Mesodermal cell (in vitro differentiated cells): ENCODE results near the gene TDRD15.
"Not testable (repeated sequence)": the region's sequence is repeated elsewhere in the genome, so short reads cannot be mapped to it uniquely, and the experiment has no call there.

ENCODE experiments used
- H3K27ac ChIP-seq: 2 replicates; pipeline ENCODE4 v1.7.0; 2013; ENCODE audit warnings: mild to moderate bottlenecking, low read depth, low read length, moderate library complexity; ENCODE audit not compliant: severe bottlenecking
- H3K36me3 ChIP-seq: 2 replicates; pipeline ENCODE4 v1.7.1; 2013; ENCODE audit warnings: mild to moderate bottlenecking, low read length, moderate library complexity; ENCODE audit not compliant: control insufficient read depth, insufficient read depth
- H3K4me1 ChIP-seq: one replicate; pipeline ENCODE4 v1.7.1; 2013; ENCODE audit warnings: mild to moderate bottlenecking, low read length; ENCODE audit not compliant: insufficient read depth, control insufficient read depth, poor library complexity, severe bottlenecking
- H3K4me3 ChIP-seq: 2 replicates; pipeline ENCODE4 v1.7.0; 2013; ENCODE audit warnings: low read length, control low read depth, mild to moderate bottlenecking; ENCODE audit not compliant: insufficient read depth, poor library complexity, severe bottlenecking; ENCODE audit errors: extremely low read depth
- H3K9me3 ChIP-seq: 2 replicates; pipeline ENCODE4 v1.7.1; 2013; ENCODE audit warnings: mild to moderate bottlenecking, low read length, moderate library complexity; ENCODE audit not compliant: control insufficient read depth
- WGBS, 2 experiments: methylation state at CpG; one replicate each; pipeline ENCODE4 v1.1.5; 2013; ENCODE audit warnings: missing lambda C conversion rate in 2 of 2; ENCODE audit not compliant: insufficient coverage in 2 of 2; 5-methylcytosine and 5-hydroxymethylcytosine counted together

The TDRD15 gene

DNA sequence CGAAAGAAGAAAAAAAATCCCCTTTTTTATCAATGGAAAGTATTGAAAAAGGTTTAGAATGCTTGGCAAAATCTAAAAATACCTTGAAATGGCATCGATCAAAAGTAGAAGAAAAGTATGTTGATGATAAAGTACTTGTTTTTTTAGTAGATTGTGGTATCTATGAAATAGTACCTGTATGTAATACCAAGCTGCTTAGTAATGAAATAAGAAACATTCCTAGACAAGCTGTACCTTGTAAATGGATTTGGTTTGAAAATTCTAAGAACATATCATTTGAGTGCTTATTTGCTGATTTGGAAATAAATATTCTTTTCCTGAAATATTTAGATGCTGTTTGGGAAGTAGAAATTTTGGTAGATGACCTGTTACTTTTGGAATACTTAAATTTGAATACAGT lies 18.4 kb downstream of the TDRD15 start:
- whole genome bisulfite sequencing, 2 experiments = 86 to 100% methylated on average over 1 of the region's 2 CpGs
- H3K27ac ChIP-seq = no peak overlapping the region
- H3K36me3 ChIP-seq = no peaks in the 10 kb centered on the region
- H3K4me3 ChIP-seq = no peak overlapping the region
- no peaks in the 10 kb centered on the region for H3K4me1 ChIP-seq
- H3K9me3 ChIP-seq = no peaks in the 10 kb centered on the region

DNA sequence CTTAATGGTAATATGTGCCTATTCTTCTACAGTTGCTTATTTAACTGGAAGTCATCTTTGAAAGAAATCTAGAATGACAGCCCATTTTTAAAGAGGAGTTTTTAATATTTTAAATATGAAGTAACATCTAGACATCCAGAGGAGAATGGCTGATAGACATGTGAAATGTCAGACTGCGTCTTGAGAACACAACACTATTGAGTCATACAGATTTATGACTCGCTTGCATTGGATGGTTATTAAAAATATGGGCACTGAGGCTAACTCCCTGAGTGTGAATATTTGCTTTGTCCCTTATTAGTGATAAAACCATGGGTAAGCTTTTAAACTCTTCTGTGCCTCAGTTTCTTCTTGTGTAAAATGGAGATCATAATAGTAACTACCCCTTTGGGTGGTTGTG lies 22.9 kb downstream of the TDRD15 start:
- Histone ChIP-seq H3K4me1 (no peaks in the 10 kb centered on the region), H3K36me3 (no peaks in the 10 kb centered on the region), H3K27ac (no peak overlapping the region), H3K9me3 (no peaks in the 10 kb centered on the region), H3K4me3 (no peak overlapping the region)
- WGBS, 2 experiments = 100% methylated on average over 1 to 2 of the region's 2 CpGs

DNA sequence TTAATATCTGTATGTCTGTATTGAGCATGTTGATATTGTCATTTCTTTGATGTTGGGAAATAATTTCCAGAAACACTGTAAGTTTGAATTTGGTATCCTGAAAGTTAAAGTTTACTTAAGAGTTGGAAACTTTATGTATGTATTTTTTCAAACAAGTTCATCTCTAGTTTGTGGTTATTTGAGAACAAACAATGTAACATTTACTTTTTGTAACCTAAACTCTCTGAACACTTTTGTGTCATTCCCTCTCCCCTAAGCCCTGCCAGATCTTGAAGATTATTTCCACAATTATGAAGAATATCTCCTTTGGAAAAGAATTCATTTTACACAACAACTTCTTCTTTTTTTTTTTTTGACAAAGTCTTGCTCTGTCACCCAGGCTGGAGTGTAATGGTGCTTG lies 24.9 kb downstream of the TDRD15 start:
- Histone ChIP-seq H3K4me1 (no peaks in the 10 kb centered on the region), H3K9me3 (no peaks in the 10 kb centered on the region), H3K4me3 (no peak overlapping the region), H3K36me3 (no peaks in the 10 kb centered on the region), H3K27ac (no peak overlapping the region)

DNA sequence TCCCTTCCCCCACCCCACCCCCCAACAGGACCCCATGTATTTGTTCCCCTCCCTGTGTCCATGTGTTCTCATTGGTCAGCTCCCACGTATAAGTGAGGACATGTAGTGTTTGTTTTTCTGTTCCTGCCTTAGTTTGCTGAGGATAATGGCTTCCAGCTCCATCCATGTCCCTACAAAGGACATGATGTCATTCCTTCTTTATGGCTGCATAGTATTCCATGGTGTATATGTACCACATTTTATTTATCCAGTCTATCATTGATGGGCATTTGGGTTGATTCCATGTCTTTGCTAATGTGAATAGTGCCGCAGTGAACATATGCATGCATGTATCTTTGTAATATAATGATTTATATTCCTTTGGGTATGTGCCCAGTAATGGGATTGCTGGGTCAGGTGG lies 27.5 kb downstream of the TDRD15 start:
- H3K4me3 ChIP-seq, H3K9me3 ChIP-seq, H3K27ac ChIP-seq, H3K36me3 ChIP-seq, H3K4me1 ChIP-seq: not testable (repeated sequence)
- 20% methylated on average over 1 of the region's 2 CpGs; no CpG with 5 or more reads in 1 of the 2 experiments for WGBS, 2 experiments

DNA sequence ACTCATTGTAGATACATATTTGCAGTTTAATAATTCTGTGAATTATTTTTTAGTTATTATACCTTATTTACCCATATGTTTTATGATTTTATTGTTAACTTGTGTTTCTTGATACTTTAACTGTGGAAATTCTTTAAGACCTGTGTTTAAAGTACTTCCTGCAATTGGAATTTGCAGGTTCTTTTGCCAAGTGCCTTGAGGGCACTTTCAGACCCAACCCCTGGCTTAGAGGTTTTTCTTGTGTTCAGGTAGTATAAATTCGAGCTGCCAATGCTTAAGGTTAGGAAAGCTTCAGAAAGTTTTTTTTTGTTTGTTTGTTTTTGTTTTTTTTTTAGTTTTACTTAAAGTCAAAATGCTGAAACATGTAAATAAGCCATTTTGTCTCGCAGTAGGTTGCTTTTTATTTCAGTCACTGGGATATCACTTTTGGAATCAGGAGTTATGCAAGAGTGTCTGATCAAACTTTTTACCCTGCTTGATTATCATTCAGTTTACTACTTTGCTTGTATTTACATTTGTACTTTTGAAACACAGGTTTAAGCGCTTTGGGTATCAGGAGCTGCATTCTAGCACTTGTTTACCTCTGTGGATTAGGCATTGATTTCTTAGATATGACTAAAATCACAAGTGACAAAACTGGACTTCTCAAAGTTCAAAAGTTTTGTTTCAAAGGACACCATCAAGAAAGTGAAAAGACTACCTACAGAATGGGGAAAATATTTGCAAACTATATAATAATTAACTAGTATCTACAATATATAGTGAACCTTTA lies 31.8 kb downstream of the TDRD15 start:
- H3K27ac ChIP-seq = no peak overlapping the region
- H3K4me3 ChIP-seq = no peak overlapping the region
- 71% methylated on average over 2 of the region's 3 CpGs; no CpG with 5 or more reads in 1 of the 2 experiments for WGBS, 2 experiments
- H3K36me3 ChIP-seq = no peaks in the 10 kb centered on the region
- no peaks in the 10 kb centered on the region for H3K9me3 ChIP-seq
- no peaks in the 10 kb centered on the region for H3K4me1 ChIP-seq

DNA sequence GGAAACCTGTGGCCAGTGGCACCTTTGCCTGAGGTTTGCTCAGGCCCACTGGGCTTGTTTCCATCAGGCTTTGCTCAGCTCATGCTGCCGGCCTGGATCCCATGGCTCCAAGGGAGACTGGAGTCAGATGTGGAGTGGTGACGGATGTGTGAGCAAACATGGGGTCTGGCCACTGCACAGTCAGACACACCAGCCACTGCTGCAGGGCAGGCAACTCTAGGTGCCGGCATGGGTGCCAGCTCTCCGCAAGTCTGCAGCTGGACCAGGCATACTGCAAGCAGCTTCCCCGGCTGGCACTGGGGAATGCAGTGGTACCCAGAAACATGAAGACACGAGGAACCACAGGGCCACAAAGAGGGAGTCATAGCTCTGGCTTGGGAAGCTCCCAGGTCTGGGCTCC lies 37.4 kb downstream of the TDRD15 start:
- Histone ChIP-seq H3K36me3 (no peaks in the 10 kb centered on the region), H3K4me3 (no peak overlapping the region), H3K4me1 (no peaks in the 10 kb centered on the region), H3K27ac (no peak overlapping the region), H3K9me3 (no peaks in the 10 kb centered on the region)
- WGBS, 2 experiments = 90 to 96% methylated on average over 5 to 6 of the region's 6 CpGs

DNA sequence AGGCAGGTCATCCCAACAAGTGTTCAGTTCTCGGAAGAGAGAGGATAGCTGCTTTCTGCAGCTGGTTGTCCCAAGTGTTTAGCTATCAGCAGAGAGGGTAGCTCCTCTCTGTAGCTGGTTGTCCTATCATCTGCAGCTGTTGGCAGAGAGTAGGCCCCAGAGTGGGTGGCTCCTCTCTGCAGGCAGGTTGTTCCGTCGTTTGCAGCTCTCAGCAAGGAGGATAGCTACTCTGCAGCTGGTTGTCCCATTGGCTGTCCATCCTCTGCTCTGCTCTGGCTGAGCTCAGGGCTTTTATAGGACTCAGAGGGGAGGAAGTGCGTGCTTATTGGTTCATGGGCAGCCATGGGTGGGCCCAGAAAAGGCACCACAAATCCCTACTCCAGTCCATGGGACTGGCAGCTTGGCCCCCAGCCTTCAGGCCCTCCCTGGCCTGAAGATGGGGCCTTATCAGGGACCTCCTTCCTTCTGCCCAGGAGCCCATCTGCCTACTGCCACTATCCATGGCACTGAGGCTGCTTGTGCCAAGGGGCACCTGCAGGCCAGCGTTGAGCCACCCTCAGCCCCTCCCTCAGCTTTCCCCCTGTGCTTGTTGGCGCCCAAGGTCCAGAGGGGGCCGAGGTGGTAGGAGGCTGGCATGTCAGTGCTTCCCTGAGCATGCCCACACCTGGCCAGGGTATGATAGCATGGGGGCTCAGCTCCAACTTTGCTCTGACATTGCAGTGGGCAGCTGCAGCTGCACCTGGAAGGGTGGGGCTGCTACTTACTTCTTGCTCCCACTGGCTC lies 38.3 kb downstream of the TDRD15 start:
- no peak overlapping the region for H3K4me3 ChIP-seq
- no peak overlapping the region for H3K27ac ChIP-seq
- H3K4me1 ChIP-seq = no peaks in the 10 kb centered on the region
- H3K36me3 ChIP-seq = no peaks in the 10 kb centered on the region
- WGBS, 2 experiments = 88 to 91% methylated on average over 5 to 6 of the region's 7 CpGs
- no peaks in the 10 kb centered on the region for H3K9me3 ChIP-seq

DNA sequence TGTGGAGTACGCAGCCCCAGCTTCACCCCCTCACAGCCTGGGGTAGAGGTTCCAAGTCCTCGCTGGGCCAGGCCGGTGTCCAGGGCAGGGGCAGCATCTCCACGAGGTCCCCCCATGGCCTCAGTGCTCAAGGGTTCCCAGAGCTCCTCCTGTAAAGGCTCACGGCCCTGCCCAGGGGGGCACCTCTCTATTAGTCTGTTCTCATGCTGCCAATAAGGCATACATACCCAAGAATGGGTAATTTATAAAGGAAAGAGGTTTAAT lies 38.8 kb downstream of the TDRD15 start:
- 58 to 86% methylated on average over 4 to 5 of the region's 5 CpGs for WGBS, 2 experiments
- no peak overlapping the region for H3K4me3 ChIP-seq
- no peak overlapping the region for H3K27ac ChIP-seq
- no peaks in the 10 kb centered on the region for H3K4me1 ChIP-seq
- no peaks in the 10 kb centered on the region for H3K9me3 ChIP-seq
- no peaks in the 10 kb centered on the region for H3K36me3 ChIP-seq

DNA sequence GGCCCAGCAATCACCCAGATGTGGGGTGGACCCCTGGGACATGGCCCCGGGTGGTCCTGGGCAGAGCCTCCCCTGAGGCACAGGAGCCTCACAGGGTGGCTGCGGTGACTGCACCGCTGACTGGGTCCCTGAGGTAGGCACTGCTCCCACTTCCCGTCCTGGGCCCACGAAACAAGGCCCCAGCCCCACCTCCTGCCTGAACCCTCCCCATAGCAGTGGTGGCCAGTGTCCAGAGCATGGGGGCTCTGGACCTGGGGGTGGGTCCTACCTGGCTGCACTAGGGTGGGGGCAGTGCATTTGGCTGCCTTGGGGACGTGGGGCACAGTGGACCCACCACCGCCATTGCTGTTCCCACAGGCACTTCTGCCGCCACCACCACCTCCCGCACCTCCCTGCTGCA lies 39.4 kb downstream of the TDRD15 start:
- no peaks in the 10 kb centered on the region for H3K36me3 ChIP-seq
- H3K4me1 ChIP-seq = no peaks in the 10 kb centered on the region
- WGBS, 2 experiments = 91 to 95% methylated on average over 6 to 7 of the region's 9 CpGs
- H3K27ac ChIP-seq = no peak overlapping the region
- no peak overlapping the region for H3K4me3 ChIP-seq
- H3K9me3 ChIP-seq = no peaks in the 10 kb centered on the region

DNA sequence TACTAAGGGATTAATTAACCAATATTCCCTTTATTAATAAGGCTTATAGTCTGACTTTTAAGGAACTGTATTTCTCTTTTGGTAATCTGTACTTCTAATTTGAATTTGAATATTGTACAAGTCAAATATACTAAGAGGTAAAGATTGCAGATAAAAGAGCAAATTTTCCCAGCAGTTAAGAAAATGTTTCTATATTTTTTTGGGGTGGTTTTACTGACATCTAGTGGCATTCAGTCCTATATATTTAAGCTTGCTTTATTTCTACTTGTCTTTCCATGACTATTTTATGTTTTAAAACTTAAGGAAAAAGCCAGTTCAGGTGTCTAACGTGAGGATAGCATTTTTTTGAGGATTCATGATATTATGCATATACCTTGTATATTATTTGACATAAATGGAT lies 41.6 kb downstream of the TDRD15 start:
- H3K27ac ChIP-seq = no peak overlapping the region
- H3K4me3 ChIP-seq = no peak overlapping the region
- no peaks in the 10 kb centered on the region for H3K9me3 ChIP-seq
- no CpG with 5 or more reads among the region's 1 CpG for whole genome bisulfite sequencing, 2 experiments
- H3K36me3 ChIP-seq = no peaks in the 10 kb centered on the region
- no peaks in the 10 kb centered on the region for H3K4me1 ChIP-seq

DNA sequence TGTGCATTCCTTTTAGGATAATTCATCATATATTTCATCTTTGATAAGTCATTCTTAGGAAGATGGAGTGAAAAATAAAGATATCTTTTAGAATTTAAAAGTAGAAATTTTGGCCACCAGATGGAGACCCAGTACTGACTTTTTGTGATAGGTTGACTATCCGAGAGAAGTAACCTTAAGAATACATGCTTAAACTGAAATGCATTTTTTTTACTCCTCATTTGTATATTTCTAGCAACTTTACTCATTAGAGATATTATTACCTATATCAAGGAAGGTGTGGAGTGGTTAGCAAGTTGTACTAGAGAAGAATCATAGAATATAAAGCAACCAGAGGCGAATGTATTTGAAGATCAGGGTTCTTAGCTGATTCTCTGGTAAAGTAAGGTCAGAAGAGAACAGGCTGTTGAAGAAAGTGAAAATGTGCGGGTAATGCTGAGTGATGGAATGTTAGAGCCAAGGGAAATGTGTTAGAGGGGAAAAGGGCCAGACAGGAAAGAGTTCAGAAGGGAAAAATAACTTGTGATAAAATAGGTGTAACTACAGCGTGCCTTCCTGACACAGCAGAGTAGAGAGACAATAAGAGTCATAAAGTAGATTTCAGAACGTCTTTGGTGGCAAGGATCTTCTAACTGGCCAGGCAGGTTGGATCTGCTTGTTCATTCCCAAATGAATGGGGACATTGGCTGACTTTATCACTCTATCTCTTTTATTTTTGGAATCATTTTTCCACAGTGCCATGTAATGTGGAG lies 52.3 kb downstream of the TDRD15 start:
- H3K4me3 ChIP-seq = no peak overlapping the region
- 80 to 91% methylated on average over 4 of the region's 5 CpGs for WGBS, 2 experiments
- no peaks in the 10 kb centered on the region for H3K9me3 ChIP-seq
- H3K36me3 ChIP-seq = no peaks in the 10 kb centered on the region
- no peak overlapping the region for H3K27ac ChIP-seq
- no peaks in the 10 kb centered on the region for H3K4me1 ChIP-seq
